ENCODE measurements around the gene CNTD1.

The CNTD1 gene

GRCh38 chr17:42798383-42799380, at the start of gene CNTD1, which contains the start of gene COA3:
TSS of gene CNTD1 (plus strand) at chr17:42798861. CDS start at chr17:42799068, 207 bp downstream.
TSS of gene COA3 (minus strand) at chr17:42798704. CDS start at chr17:42798681, 23 bp downstream.
- H3K4me3 ChIP-seq, result peak within 1 kb of the TSS; percentile 96
- TF ChIP-seq POLR2AphosphoS5 (IDR thresholded peaks at IDR 0.05; ENCODE audit: borderline replicate concordance, low read depth, low read length) (peak; percentile 81), EZH2 (IDR thresholded peaks at IDR 0.05) (no peak)
- H3K36me3 ChIP-seq (ENCODE audit: insufficient read depth, low read length), result no peaks in the 10 kb centered on the region
- H3K9ac ChIP-seq (ENCODE audit: insufficient read length), result peak within 1 kb of the TSS; percentile 94
- H3K9me3 ChIP-seq (ENCODE audit: low read depth, low read length), result no peaks in the 10 kb centered on the region
- DNase-seq (ENCODE audit: low read depth, low spot score), result peak; percentile 34
- no peak within 1 kb of the TSS; the same call in 1 of the 2 replicates for H3K27ac ChIP-seq

- Histone ChIP-seq H3K9ac (ENCODE audit: insufficient read length) (no peak overlapping the region), H3K4me3 (no peak overlapping the region), H3K9me3 (ENCODE audit: low read depth, low read length) (no peaks in the 10 kb centered on the region), H3K36me3 (ENCODE audit: insufficient read depth, low read length) (no peaks in the 10 kb centered on the region), H3K27ac (no peak overlapping the region)
- no peak for DNase-seq (ENCODE audit: low read depth, low spot score)
- no peak for TF ChIP-seq EZH2 (IDR thresholded peaks at IDR 0.05)
- no peak for TF ChIP-seq FOXP2 (optimal IDR thresholded peaks at IDR 0.05; ENCODE audit: control extremely low read depth, extremely low read length, insufficient read depth)
- no peak for TF ChIP-seq POLR2AphosphoS5 (IDR thresholded peaks at IDR 0.05; ENCODE audit: borderline replicate concordance, low read depth, low read length)
These were observed 49.5 kb upstream of the CNTD1 start for GRCh38 chr17:42748908-42749798.

GRCh38 chr17:42750739-42751344, 47.8 kb upstream of the CNTD1 start:
- no peak overlapping the region for H3K9ac ChIP-seq (ENCODE audit: insufficient read length)
- no peak for TF ChIP-seq POLR2AphosphoS5 (IDR thresholded peaks at IDR 0.05; ENCODE audit: borderline replicate concordance, low read depth, low read length)
- DNase-seq (ENCODE audit: low read depth, low spot score), result no peak

GRCh38 chr17:42751628-42752027, 47.0 kb upstream of the CNTD1 start:
- DNase-seq (ENCODE audit: low read depth, low spot score), result no peak
- H3K27ac ChIP-seq, result no peak overlapping the region
- H3K9ac ChIP-seq (ENCODE audit: insufficient read length), result no peak overlapping the region
- TF ChIP-seq FOXP2 (optimal IDR thresholded peaks at IDR 0.05; ENCODE audit: control extremely low read depth, extremely low read length, insufficient read depth) (no peak), POLR2AphosphoS5 (IDR thresholded peaks at IDR 0.05; ENCODE audit: borderline replicate concordance, low read depth, low read length) (no peak), EZH2 (IDR thresholded peaks at IDR 0.05) (no peak)
- H3K4me3 ChIP-seq, result no peak overlapping the region
- H3K9me3 ChIP-seq (ENCODE audit: low read depth, low read length), result no peaks in the 10 kb centered on the region
- no peaks in the 10 kb centered on the region for H3K36me3 ChIP-seq (ENCODE audit: insufficient read depth, low read length)

More at GRCh38 chr17:42750739-42751344, 47.8 kb upstream of the CNTD1 start:
- Histone ChIP-seq H3K36me3 (ENCODE audit: insufficient read depth, low read length) (no peaks in the 10 kb centered on the region), H3K4me3 (no peak overlapping the region), H3K9me3 (ENCODE audit: low read depth, low read length) (no peaks in the 10 kb centered on the region), H3K27ac (no peak overlapping the region)

GRCh38 chr17:42754782-42755181, 43.9 kb upstream of the CNTD1 start:
- no peak for DNase-seq (ENCODE audit: low read depth, low spot score)
- Histone ChIP-seq H3K4me3 (no peak overlapping the region), H3K36me3 (ENCODE audit: insufficient read depth, low read length) (no peaks in the 10 kb centered on the region), H3K27ac (no peak overlapping the region), H3K9ac (ENCODE audit: insufficient read length) (no peak overlapping the region), H3K9me3 (ENCODE audit: low read depth, low read length) (no peaks in the 10 kb centered on the region)
- TF ChIP-seq EZH2 (IDR thresholded peaks at IDR 0.05) (no peak), POLR2AphosphoS5 (IDR thresholded peaks at IDR 0.05; ENCODE audit: borderline replicate concordance, low read depth, low read length) (no peak), FOXP2 (optimal IDR thresholded peaks at IDR 0.05; ENCODE audit: control extremely low read depth, extremely low read length, insufficient read depth) (no peak)

GRCh38 chr17:42759982-42760651, 38.5 kb upstream of the CNTD1 start:
- no peak overlapping the region for H3K27ac ChIP-seq
- no peak for TF ChIP-seq EZH2 (IDR thresholded peaks at IDR 0.05)
- TF ChIP-seq FOXP2 (optimal IDR thresholded peaks at IDR 0.05; ENCODE audit: control extremely low read depth, extremely low read length, insufficient read depth), result no peak
- no peak for TF ChIP-seq POLR2AphosphoS5 (IDR thresholded peaks at IDR 0.05; ENCODE audit: borderline replicate concordance, low read depth, low read length)

GRCh38 chr17:42760652-42761581, 37.7 kb upstream of the CNTD1 start, which contains the start of gene RAMP2:
TSS of gene RAMP2 (plus strand) at chr17:42761227. CDS start at chr17:42761262, 35 bp downstream.
- H3K9ac ChIP-seq (ENCODE audit: insufficient read length), result peak within 1 kb of the TSS; percentile 47
- TF ChIP-seq POLR2AphosphoS5 (IDR thresholded peaks at IDR 0.05; ENCODE audit: borderline replicate concordance, low read depth, low read length), result no peak
- no peak for TF ChIP-seq EZH2 (IDR thresholded peaks at IDR 0.05)
- TF ChIP-seq FOXP2 (optimal IDR thresholded peaks at IDR 0.05; ENCODE audit: control extremely low read depth, extremely low read length, insufficient read depth), result no peak
- no peak for DNase-seq (ENCODE audit: low read depth, low spot score)
- no peaks in the 10 kb centered on the region for H3K9me3 ChIP-seq (ENCODE audit: low read depth, low read length)
- H3K36me3 ChIP-seq (ENCODE audit: insufficient read depth, low read length), result no peaks in the 10 kb centered on the region
- H3K27ac ChIP-seq, result no peak within 1 kb of the TSS
- peak within 1 kb of the TSS; percentile 75 for H3K4me3 ChIP-seq

More at GRCh38 chr17:42759982-42760651, 38.5 kb upstream of the CNTD1 start:
- Histone ChIP-seq H3K36me3 (ENCODE audit: insufficient read depth, low read length) (no peaks in the 10 kb centered on the region), H3K4me3 (peak overlapping the region; percentile 75), H3K9ac (ENCODE audit: insufficient read length) (peak overlapping the region; percentile 47), H3K9me3 (ENCODE audit: low read depth, low read length) (no peaks in the 10 kb centered on the region)
- DNase-seq (ENCODE audit: low read depth, low spot score), result no peak
